EH (cell line): ENCODE data around the gene CBX4.

Experiments
- DNase-seq: peaks from one replicate; pipeline ENCODE4 v3.0.0-alpha.2; 2015; ENCODE audit warnings: low read depth

Gene CBX4

DNA sequence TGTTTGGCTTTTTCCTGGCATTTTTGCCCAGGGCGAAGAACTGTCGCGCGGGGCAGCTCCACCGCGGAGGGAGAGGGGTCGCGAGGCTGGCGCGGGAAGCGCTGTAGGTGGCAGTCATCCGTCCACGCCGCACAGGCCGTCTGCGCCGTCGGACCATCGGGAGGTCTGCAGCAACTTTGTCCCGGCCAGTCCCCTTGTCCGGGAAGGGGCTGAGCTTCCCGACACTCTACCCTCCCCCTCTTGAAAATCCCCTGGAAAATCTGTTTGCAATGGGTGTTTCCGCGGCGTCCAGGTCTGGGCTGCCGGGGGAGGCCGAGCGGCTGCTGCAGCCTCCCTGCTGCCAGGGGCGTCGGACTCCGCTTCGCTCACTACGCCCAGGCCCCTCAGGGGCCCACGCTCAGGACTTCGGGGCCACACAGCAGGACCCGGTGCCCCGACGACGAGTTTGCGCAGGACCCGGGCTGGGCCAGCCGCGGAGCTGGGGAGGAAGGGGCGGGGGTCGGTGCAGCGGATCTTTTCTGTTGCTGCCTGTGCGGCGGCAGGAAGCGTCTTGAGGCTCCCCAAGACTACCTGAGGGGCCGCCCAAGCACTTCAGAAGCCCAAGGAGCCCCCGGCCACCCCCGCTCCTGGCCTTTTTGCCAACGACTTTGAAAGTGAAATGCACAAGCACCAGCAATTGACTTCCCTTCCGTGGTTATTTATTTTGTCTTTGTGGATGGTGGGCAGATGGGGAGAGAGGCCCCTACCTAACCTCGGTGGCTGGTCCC is 2.3 kb upstream of the CBX4 start:
- DNase-seq, result no peak

DNA sequence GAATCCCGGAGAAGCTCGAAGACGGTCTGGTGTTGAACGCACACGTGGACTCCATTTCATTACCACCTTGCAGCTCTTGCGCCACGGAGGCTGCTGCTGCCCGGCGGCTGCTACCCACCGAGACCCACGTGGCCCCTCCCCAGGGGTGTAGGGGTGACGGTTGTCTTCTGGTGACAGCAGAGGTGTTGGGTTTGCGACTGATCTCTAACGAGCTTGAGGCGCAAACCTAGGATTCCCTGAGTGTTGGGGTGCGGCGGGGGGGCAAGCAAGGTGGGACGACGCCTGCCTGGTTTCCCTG is 1.7 kb upstream of the CBX4 start:
- DNase-seq, result no peak

DNA sequence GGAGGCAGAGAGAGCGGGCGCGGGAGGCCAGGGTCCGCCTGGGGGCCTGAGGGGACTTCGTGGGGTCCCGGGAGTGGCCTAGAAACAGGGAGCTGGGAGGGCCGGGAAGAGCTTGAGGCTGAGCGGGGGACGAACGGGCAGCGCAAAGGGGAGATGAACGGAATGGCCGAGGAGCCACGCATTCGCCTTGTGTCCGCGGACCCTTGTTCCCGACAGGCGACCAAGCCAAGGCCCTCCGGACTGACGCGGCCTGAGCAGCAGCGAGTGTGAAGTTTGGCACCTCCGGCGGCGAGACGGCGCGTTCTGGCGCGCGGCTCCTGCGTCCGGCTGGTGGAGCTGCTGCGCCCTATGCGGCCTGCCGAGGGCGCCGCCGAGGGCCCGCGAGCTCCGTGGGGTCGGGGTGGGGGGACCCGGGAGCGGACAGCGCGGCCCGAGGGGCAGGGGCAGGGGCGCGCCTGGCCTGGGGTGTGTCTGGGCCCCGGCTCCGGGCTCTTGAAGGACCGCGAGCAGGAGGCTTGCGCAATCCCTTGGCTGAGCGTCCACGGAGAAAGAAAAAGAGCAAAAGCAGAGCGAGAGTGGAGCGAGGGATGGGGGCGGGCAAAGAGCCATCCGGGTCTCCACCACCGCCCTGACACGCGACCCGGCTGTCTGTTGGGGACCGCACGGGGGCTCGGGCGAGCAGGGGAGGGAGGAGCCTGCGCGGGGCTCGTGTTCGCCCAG is 1.2 kb upstream of the CBX4 start:
- DNase-seq, result peak; percentile 51

DNA sequence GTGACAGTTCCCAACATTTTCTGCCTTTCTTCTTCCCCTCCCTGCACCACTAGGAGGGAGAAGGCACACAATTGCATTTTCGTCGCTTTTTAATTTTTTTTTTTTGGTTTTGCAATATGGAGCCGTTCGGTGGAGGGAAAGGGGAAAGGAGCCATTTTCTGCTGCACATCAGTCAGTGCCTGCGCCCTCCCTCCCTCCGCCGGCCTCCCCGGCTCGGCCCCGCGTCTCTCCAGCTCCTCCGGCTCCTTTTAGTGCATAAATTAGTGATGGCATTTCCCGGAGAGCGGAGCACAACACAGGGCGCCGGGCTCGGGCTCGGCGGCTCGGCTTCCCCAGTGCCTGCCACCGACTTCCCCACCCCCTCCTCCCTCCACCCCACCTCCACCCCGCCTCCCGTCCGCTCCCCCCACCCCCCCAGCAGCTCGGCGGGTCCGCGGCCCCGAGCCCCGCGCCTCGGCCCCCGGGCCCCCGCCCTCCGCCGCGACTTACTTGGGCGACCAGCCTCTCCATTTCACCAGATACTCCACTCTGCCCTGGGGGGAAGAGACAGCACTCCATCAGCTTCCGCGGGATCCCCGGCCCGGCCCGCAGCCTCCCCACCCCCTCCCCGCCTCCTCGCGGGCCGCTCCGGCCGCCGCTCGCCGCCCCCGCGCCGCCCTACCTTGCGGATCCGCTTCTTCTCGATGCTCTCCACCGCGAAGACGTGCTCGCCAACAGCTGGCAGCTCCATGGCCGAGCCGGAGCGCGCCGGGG is 542 bp downstream of the CBX4 start:
- peak; percentile 67 for DNase-seq

DNA sequence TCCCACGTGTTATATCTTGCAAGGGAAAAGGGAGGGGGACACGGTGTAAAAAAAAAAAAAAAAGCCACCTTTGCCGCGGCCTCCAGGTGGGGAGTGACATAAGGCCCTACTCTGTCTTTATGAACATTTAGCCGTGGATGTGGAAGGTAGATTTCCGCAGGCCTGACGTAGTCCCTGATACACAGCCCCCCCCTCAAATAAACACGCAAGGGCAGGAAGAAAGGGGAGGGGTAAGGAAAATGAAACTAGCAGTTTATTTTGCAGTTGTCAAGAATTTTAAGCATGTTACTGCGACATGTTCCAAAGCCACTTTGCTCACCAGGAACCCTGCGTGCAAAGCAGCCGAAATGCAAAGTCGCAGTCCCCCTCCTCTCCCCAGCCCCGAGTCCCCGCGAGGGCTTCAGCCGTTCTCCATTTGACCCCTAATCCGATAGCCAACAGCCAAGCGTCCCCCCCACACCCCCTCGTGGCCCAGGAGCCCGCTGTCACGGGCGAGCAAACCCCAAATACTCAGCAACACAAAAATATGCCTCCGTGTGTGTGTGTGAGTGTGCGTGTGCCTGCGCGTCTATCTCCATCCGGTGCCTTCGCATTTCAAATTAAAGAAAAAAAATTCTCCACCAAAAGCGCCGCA is 1.2 kb downstream of the CBX4 start:
- no peak for DNase-seq

DNA sequence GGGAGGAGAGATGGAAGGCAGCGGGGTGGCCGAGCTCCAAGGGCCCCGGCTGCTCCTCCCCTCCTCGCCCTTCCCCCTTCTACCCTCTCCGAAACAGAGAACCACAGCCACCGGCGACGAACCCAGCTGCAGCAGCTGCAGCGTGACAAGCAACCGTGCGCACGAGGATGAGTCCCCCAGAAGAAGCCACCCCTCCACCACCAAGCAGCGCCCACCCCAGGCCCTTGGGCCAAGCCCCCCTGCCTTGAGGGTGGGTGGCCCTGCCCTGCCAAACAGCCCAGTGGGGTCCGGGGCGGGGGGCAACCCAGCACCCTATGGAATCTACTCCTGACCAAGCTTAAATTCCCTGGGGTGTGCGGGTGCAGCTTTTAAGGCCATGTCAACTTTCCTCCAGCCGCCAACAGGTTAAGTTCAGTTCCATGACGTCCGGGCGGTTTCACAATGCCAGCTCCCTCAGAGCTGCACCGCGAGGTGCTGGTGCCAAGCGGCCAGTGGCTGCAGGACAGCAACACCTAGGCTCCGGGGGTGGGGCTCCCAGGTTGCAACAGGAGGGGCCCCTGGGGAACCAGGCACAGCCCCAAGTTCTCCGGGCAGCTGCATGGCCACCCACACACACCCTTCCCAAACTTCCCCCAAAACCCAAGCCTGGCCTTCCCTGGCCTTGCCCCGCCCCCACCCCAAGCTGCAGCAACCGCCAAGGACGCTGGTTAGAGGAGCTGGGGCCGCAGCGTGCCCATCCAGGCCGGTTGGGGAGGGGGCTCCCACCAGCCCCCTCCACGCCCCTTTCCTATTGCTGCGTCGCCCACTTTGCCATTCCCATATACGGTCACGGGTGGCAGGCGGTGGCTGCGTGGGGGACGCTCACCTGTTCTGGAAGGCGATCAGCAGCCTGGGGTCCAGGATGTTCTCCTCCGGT is 2.0 kb downstream of the CBX4 start:
- peak; percentile 55 for DNase-seq

DNA sequence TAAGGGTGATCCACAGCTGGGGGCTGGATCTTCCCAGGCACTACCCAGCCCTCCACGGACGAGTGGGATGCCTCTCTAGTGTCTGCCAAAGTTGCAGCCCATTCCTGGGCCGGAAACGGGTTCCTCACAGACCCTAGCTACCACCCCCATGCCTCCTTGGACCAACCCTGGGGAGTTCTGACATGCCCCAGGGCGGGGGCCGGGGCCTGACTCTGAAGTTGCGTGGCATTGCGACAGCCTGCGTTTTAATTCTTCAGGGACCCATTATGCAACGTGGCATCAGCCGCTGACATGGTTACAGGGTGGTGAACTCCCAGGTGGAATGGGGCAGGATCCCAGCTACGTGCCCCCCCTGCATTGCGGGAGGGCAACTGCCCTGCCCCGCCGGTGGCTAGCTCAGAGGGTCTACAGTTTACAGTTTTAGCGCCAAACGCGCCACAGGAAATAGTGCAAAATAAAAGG is 2.7 kb downstream of the CBX4 start:
- no peak for DNase-seq

DNA sequence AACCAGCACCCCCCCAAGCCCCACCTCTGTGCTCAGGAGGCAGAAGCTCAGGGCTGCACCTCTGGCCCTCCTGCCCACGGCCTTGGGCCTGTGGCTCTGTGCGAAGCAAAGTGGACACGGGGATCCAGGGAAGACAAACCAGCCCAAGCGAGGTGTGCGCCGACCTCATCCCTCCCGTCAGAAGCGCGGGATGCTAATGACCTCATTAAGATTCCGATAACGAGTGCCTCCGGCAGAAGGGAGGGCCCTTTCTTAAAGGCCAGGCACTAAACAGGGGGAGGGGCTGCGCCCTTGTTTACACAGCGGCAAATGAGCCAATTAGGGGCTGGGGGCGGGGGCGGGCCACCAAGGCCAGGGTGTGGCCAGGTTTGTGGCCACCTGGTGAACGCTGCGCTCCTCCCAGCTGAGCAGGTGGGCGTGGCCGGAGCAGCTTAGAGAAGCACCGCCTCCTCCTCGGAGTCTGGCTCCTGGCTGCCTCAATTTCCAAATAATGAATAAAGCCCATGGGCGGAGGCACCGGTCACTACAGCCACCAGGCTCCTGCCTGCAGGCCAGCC is 3.2 kb downstream of the CBX4 start:
- no peak for DNase-seq

DNA sequence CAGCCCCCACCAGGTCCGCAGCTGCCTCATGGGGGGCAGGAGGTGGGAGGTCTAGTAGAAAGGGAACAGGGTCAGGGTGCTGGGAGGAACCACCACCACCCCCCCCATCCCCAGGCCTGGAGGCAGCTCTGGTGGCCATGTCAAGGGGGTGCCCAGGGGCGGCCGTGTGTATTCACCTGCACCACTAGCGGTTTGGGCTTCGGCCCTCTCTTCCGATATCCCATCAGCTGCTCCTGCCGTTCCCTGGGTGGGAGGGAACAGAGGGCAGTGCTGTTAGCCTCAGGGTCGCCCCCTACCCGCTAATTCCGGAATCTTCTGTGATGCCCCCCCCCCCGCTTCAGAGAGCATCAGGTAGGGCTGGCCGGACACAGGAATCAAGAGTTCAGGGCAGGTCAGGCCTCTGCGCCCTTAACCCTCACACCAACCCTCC is 3.8 kb downstream of the CBX4 start:
- no peak for DNase-seq

DNA sequence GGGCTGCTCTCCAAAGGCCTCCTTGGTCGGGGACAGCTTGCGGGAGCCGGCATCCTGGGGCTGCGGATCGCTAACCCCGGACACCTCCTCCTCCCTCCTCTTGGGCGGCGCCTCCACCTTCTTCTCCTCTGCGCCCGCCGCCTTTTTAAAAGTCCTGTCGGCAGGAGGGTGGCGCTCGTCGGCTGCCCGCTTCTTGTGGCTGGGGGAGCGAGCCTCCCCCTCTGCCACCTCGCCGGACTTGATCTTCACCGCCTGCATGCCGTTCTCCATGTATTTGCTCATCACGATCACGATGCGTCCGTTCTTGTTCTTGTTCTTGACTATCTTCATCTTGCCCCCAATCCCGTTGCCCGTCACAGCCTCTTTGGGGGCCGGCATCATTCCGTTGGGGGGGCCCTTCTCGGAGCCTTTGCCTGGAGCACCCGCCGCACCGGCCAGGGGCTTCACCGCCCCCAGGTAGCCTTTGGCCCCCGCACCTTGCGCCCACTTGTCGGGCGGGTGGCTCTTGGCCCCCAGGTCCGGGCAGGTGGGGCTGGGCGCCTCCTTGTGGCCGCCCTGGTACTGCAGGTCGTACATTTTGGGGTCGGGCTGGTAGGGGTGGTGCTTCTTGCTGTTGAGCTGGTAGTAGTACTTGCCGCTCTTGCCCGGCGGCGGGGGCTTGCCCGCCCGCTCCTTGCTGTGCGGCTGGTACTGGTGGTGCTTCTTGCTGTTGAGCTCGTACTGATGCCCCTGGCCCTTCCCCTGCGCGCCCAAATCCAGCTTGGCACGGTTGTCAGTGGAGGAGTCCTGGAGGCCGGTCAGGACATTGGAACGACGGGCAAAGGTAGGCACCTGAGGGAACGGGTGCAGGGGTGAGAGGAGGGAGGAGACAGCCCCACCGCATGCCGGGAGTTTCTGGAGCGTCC is 4.4 kb downstream of the CBX4 start:
- DNase-seq, result no peak

DNA sequence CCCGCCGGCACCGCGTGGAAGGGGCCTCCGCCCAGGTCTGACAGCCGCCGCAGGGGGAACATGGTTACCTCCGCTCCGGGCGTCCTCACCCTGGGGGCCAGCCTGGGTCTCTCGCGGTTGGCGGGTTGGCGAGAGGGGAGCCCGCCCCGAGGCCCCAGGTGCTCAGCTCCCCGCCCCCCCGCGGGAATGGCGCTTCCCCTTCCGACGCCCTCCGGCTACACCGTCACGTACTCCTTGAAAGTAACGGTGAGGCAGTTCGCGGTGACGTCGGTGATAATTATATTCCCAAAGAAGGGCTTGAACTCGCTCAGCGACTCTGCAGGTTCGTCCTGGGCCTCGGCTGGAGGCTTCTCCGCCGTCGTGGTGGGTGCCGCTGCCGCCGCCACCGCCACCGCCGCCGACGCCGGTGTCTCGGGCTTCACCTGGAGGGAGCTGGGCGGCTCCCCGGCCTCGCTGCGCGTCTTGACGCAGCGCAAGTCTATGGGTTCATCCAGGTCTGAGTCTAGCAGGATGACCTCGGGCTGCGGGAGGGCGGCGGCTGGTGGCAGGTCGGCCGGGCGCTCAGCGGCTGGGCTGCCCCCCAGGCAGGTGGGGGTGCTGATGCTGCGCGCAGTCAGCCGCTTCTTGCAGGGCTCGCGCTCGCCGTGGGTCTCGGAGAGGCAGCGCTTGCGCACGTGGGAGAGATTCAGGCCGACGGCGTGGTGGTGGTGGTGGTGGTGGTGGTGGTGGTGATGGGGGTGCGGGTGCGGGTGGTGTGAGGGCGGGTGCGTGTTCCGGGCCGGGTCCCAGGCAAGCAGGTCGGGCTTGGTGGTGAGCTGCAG is 5.3 kb downstream of the CBX4 start:
- DNase-seq, result no peak

DNA sequence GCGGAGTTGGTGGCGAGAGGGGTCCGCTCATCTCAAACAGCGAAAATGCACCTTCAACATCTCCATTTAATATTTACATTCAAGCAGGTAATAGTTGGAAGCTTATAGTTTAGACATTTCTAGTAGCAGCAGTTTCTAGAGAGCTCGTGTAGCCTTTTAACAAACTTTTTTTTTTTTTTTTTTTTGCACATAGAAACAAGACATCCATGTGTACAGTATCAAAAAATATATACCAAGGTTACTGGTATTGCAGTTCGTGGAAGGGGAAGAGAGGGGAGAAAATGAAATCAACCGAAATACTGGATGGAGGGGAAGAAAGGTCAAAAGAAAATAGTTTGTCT is 6.2 kb downstream of the CBX4 start:
- DNase-seq, result no peak

DNA sequence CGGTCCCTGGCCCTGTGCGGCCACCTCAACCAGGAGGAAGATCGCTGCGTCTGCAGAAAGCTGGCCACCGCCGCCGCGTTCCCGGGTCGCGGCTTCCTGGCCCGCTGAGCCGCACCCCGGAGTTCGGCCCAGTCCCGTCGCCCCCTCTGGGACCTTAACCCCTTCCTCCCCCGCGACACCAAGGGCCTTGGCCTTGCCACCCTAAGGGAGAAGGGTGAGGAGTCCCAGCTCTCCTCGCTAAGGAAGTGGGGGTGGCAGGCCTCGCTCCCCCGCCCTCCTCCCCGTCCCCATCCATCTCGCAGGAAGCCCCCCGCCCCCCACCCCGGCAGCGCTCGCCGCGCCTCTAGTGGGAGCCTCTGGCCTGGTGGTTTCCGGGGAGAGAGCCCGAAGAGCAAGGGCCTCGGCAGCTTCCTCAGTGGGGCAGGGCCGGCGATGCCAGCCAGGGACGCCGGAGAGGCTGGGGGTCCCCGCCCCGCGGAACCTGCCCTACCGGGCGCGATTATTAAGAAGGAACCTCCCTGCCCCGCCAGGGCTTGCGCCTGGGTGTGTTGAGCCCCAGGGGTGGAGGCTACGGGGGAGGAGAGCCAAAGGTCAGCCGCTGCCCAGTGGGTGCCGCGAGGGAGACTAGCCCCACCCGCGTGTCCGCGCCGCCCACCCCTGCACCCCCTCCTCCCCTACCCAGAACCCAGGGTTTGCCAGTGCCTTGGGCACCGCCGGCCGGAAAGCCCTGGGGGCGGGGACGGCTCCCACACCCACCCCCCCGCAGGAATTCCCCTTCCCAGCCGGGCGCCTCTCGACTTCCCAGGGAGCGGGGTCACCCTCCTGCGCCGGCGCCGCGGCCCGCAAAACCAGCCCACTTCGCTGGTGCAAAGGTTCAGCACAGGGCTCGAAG is 6.8 kb downstream of the CBX4 start:
- no peak for DNase-seq

DNA sequence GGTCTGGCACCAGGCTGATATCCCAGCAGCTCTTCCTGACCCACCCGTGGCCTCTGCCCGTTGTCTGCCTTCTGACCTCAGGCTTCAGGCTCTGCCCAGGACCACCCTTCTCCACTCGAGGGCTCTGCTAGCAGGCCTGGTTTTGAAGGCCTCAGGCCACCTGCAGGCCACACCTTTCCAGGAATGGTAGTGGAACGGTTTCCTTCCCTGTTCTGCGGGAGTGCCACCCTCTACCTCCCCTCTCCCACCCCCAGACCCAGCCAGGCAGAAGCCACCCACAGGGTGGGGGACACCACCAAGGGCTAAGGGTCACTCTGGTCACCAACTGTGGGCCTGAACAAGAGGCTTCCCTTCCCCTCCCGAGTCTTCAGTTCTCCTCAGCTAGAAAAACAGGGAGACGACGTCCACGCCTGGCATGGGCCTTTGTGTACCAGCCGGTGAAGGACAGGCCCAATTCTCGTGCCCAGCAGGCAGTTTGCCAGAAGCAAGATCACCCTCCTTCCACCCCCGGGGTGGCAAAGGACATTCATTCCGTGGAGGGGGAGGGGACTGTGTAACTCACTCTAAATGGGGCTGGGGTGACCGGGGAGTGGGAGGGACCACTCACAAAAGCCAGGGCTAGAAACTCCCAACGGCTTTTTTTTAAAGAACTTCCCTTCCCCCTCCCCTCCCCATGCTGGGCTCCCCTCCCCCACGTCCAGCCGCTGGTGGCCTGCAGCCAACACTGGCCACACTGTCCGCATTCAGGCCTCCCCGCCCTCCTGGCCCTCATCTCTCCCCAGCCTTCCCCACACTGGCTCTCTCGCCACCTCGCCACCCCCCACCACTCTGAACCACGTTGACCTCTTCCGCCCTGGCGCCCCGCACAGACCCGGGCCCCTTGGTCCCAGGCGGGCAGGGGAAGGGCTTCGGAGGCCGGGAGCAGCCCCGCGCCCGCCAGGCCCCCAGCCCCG is 7.7 kb downstream of the CBX4 start:
- DNase-seq, result no peak

DNA sequence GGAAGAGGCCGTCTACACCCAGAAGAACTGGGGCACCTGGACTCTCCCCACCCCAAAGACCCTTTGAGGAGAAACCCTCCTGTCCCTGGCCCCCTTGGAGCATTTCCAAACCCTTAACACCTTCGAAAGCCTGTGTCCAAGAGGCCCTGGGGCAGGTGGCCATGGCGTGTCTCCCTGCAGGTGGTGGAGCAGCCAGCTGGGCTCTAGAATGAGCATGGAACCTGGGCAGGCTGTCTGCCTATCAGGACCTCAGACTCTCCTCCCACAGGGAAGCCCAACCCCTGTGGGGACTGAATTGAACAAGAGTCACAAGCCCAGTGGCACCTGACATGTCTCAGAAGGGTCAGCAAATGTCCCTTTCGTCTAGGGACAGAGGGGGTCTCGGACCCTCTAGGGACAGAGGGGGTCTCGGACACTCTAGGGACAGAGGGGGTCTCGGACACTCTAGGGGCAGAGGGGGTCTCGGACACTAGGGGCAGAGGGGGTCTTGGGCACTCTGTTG is 8.4 kb downstream of the CBX4 start:
- DNase-seq, result no peak

DNA sequence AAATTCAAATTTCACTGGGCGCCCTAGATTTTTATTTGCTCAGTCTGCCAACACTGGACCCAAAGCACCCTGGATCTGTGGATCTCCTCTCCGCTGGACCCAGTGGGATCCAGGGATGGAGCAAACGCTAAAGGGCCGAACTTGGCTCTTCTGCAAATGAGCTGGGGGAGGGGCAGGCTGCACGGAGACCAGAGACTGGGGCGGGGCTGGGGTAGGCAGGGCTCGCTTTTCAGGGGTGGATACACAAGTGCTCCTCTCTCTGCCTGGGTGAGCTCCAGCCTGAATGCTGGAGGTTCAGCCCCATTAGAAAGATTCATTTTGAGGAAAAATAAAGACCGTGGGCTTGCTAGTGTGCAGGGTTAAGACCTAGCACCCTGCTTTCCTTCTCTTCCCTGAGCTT is 8.9 kb downstream of the CBX4 start:
- no peak for DNase-seq

DNA sequence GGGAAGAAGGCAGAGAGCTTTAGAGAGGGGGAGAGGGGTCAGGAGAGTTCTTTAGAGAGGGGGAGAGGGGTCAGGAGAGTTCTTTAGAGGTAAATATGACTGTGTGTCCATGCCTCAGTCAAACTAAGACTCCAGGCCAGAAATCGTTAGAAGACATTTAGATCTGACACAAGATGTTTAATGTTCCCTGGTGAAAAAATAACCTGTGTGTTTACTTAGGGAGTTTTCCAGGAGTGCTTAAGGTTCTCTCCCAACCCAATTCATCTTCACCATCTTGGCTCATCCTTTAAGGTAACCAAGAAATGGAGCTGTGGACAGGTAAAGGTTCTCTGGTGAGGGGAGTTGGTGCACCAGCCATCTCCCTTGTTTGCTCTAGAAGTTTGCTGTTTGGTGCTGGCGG is 9.8 kb downstream of the CBX4 start:
- DNase-seq, result no peak
